Measurements from ENCODE around the gene CFAP70. TPM values are rescaled to one million over a fixed set of nuclear protein-coding genes. Genes with fewer than 3 reads are reported as not detected.

Gene CFAP70
- total RNA-seq, 1 experiment from 2014 or later, result 0.24 TPM

GRCh38 chr10:73263693-73264347 is 94.8 kb downstream of the CFAP70 start:
- H3K4ac ChIP-seq (ENCODE audit: low read depth, low read length), result no peak overlapping the region
- H3T11ph ChIP-seq (ENCODE audit: low read length), result no peak overlapping the region
- no peaks in the 10 kb centered on the region for H3K4me1 Mint-ChIP-seq
- H3K18ac ChIP-seq (ENCODE audit: insufficient read length, low read depth, low read length), result no peak overlapping the region
- H2BK15ac ChIP-seq (ENCODE audit: low read depth, low read length), result no peak overlapping the region
- no peaks in the 10 kb centered on the region for H3K4me1 ChIP-seq (ENCODE audit: insufficient read depth, low read length)
- no peak overlapping the region for H3K4me3 Mint-ChIP-seq
- H3K9me3 ChIP-seq (ENCODE audit: control insufficient read depth, low read depth, low read length), result no peaks in the 10 kb centered on the region
- no peaks in the 10 kb centered on the region for H3K79me1 ChIP-seq (ENCODE audit: insufficient read depth, low read depth, low read length, poor library complexity, severe bottlenecking)
- no peak overlapping the region for H4K5ac ChIP-seq (ENCODE audit: insufficient read length, low read depth, low read length)
- H3K27ac Mint-ChIP-seq, result no peak overlapping the region
- H2BK20ac ChIP-seq (ENCODE audit: low read depth, low read length, poor library complexity, severe bottlenecking), result no peak overlapping the region
- no peak overlapping the region for H2BK120ac ChIP-seq (ENCODE audit: low read depth, low read length, poor library complexity, severe bottlenecking)
- H3K36me3 Mint-ChIP-seq (ENCODE audit: insufficient read depth in 1 of 3, low read depth in 3 of 3), result peaks cover 5 to 6% (median 6%) of the 10 kb centered on the region in 3 experiments; a peak in 6 of 7 replicates
- no peak overlapping the region for H2AK5ac ChIP-seq (ENCODE audit: insufficient read length, low read length)
- no peak for DNase-seq
- WGBS (ENCODE audit: extremely low coverage, insufficient read length, low lambda C conversion rate), result no CpG with 5 or more reads among the region's 1 CpG
- H2BK12ac ChIP-seq (ENCODE audit: insufficient read length, low read depth, low read length), result no peak overlapping the region
- H4K20me1 ChIP-seq (ENCODE audit: control insufficient read depth, insufficient read depth, insufficient read length), result no peaks in the 10 kb centered on the region
- H3K23ac ChIP-seq (ENCODE audit: insufficient read length, low read depth, low read length), result no peak overlapping the region
- no peak overlapping the region for H2BK5ac ChIP-seq (ENCODE audit: insufficient read length, low read length)
- no peak overlapping the region for H4K91ac ChIP-seq (ENCODE audit: insufficient read length, low read depth, low read length)
- no peak overlapping the region for H2AFZ ChIP-seq (ENCODE audit: low read length)
- no peaks in the 10 kb centered on the region for H3K27me3 Mint-ChIP-seq (ENCODE audit: low read depth)
- no peaks in the 10 kb centered on the region for H3K23me2 ChIP-seq (ENCODE audit: insufficient read length, low read depth, low read length, poor library complexity, severe bottlenecking)
- no peak overlapping the region for H3K27ac ChIP-seq (ENCODE audit: insufficient read length, low read depth, low read length)
- H3K27me3 ChIP-seq (ENCODE audit: insufficient read depth, low read length), result no peaks in the 10 kb centered on the region
- peak; percentile 66 for TF ChIP-seq CTCF (conservative IDR thresholded peaks at IDR 0.05)
- H3K9ac ChIP-seq (ENCODE audit: extremely low read depth, insufficient read length, low read length), result no peak overlapping the region
- H3K79me2 ChIP-seq (ENCODE audit: insufficient read depth, low read length), result no peaks in the 10 kb centered on the region
- no peak overlapping the region for H3K56ac ChIP-seq (ENCODE audit: insufficient read length, low read depth, low read length)
- H4K8ac ChIP-seq (replicated peaks; ENCODE audit: insufficient read length, low read depth, low read length), result no peak overlapping the region
- H3K4me2 ChIP-seq (ENCODE audit: insufficient read depth, insufficient read length, low read length), result no peak overlapping the region
- H3K14ac ChIP-seq (ENCODE audit: insufficient read depth, low read length), result no peak overlapping the region
- H3K9me3 Mint-ChIP-seq, result peaks cover 12 to 17% of the 10 kb centered on the region in 2 experiments

Data from H9 (cell line).